Fibroblast of the aortic adventitia (primary cell): Measurements from ENCODE around the gene LMAN1. TPM values are rescaled to one million over a fixed set of nuclear protein-coding genes. Genes with fewer than 3 reads are reported as not detected.

Experiments used
- DNase-seq: peaks from one replicate; pipeline ENCODE4 v3.0.0-alpha.2; 2010; ENCODE audit warnings: low read depth
- H3K4me3 ChIP-seq: 2 replicates; pipeline ENCODE4 v1.5.1; 2011; ENCODE audit warnings: low read depth, mild to moderate bottlenecking, control low read depth, low read length, moderate library complexity
- total RNA-seq: library from RNA; depleted of rRNA; stranded (reverse); fragments of >200 nt; gene quantifications from 2 replicates; pipeline ENCODE4 v1.2.3, GENCODE V29; 2012; ENCODE audit warnings: low replicate concordance
- TF ChIP-seq, protein P1 (sequence below): IDR thresholded peaks from 2 replicates; pipeline ENCODE4 v1.5.1; 2011; ENCODE audit warnings: mild to moderate bottlenecking, low read length, control low read depth, inconsistent platforms; ENCODE audit not compliant: insufficient read depth

Gene LMAN1
- total RNA-seq, 1 donor: 182 TPM

DNA sequence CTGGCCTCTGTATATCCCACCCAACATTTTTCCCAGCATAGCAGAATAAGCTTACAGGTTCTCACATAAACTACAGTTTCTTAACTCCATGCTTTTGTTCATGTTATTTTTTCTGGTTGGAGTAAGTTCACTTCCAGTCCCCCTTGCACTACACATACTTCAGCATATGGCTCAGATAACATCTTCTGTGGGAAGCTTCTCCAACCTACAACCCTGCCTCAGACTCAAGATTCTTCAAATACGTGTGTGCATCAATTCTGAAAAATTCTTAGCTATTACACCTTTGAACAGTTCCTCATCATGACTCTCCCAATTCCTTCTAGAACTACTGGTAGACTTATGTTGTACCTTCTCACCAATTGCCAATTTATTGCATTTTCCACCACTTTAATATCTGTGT, 33.1 kb downstream of the LMAN1 start:
- TF ChIP-seq, protein P1, sequence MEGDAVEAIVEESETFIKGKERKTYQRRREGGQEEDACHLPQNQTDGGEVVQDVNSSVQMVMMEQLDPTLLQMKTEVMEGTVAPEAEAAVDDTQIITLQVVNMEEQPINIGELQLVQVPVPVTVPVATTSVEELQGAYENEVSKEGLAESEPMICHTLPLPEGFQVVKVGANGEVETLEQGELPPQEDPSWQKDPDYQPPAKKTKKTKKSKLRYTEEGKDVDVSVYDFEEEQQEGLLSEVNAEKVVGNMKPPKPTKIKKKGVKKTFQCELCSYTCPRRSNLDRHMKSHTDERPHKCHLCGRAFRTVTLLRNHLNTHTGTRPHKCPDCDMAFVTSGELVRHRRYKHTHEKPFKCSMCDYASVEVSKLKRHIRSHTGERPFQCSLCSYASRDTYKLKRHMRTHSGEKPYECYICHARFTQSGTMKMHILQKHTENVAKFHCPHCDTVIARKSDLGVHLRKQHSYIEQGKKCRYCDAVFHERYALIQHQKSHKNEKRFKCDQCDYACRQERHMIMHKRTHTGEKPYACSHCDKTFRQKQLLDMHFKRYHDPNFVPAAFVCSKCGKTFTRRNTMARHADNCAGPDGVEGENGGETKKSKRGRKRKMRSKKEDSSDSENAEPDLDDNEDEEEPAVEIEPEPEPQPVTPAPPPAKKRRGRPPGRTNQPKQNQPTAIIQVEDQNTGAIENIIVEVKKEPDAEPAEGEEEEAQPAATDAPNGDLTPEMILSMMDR: no peak
- DNase-seq: no peak
- no peak overlapping the region for H3K4me3 ChIP-seq

DNA sequence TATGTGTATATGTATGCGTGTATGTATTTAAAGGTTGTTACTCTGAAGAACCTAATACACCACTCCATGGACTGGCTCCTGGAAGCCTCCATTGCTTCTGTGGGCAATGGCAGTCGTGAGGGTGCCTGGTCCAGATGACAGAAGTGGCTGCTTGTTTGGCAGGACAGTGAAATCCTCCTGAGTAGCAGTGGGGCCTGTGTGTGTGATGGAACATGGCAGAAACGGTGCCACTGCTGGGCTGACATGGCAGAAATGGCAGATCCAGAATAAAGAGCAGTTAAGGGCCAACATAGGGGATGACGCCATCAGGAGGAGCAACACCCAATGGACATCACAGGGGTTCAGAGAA, 34.5 kb downstream of the LMAN1 start:
- TF ChIP-seq, protein P1: no peak
- no peak overlapping the region for H3K4me3 ChIP-seq
- no peak for DNase-seq

DNA sequence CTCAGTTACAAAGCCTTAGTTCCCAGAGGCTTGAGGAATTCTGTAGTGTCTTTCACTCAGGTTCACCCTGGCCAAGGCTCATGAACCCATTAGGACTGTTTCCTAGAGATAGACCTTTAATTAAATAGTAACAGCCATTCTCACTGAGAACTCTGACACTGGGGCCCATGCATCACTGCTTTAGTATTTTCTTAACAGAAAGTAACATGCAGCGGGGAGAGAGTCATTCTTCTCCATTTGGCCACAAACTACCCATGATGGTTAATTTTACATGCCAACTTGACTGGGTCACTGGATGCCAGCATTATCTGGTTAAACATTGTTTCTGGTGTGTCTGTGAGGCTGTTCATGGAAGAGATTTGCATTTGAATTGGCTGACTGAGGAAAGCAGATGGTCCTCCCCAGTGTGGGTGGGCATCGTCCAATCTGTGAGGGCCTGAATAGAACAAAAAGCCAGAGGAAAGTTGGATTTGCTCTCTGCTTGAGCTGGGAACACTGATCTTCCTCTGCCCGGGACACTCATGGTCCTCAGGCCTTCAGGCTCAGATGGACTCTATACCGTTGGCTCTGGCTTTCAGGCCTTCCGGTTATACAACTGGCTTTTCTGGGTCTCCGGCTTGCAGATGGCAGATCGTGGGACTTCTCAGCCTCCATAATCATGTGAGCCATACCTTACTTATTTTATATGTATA, 35.0 kb downstream of the LMAN1 start:
- no peak for DNase-seq
- H3K4me3 ChIP-seq: no peak overlapping the region
- TF ChIP-seq, protein P1: no peak

DNA sequence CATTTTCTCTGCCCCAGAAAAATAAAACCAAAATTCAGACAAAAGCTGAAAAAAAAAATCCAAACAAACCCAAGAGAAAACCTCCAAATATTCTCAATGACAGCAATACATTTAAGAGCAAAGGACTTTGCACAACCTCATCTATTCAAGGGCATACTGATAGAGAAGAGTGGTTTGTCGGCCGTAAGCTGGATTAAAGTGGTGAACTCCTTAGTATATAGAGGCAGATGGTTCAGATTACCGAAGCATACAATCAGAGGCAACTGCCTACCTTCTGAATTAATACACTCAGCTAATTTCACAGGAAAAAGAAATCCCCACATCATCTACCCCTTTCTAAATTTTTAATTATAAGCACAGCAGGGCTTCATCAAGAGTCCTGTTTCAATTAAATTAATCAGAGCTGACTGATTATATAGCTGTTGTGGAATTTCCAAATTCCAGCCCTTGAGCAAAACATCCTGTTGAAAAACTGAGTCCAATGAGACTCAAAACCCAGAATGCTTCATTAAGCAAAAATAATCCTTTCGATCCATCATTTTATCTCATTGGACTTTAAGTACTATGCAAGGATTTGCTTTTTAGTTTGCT, 40.5 kb downstream of the LMAN1 start, which contains the start of gene CPLX4:
Gene CPLX4, minus strand, starts transcription at position 190 of the 591 bp plus-strand sequence. Its CDS starts 187 bp downstream, at position 3.
- no peak within 1 kb of the TSS for H3K4me3 ChIP-seq
- TF ChIP-seq, protein P1: no peak
- no peak for DNase-seq

DNA sequence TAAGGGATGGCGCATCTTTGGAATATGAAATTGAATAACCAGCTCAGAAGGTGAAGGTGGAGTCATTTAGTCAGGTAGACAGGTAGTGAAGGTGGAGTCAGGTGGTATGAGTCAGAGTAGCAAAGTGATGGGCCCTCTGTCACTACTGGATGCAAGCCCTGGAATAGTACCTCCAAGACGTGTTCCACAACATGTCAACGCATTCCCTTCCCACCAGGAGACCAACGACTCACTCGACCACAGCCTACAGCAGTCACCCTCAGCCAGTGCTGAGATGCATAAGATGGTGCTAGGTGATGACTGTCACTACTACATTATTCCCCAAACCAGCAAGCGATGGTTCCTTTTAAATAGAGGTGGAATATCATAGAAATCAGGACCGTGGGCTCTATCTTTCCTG, 47.4 kb downstream of the LMAN1 start:
- no peak overlapping the region for H3K4me3 ChIP-seq
- DNase-seq: no peak
- TF ChIP-seq, protein P1: no peak

DNA sequence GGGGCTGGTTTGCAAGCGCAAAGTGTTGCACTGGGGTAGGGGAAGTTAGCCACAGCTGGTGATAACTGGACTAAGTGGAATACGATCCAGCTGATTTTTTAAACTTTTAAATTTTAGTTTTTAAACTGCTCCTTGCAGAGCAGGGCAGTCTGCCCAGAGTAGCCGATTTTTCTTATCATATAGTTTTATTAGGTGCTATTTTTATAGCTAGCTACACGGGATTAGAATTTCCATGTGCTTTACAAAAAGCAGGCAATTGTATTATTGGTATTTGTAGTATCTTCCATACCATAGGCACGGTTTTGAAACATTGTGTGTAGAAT, 50.2 kb downstream of the LMAN1 start:
- TF ChIP-seq, protein P1: no peak
- peak; percentile 16 for DNase-seq
- peak overlapping the region; percentile 54 for H3K4me3 ChIP-seq
